Activated T-cell treated with anti-CD3 and anti-CD28 coated beads for 4 hours (primary cell): ENCODE measurements around the gene PIK3IP1.

Experiments used
- DNase-seq: peaks from one replicate; pipeline ENCODE4 v3.0.0-alpha.2; 2020

PIK3IP1 gene

DNA sequence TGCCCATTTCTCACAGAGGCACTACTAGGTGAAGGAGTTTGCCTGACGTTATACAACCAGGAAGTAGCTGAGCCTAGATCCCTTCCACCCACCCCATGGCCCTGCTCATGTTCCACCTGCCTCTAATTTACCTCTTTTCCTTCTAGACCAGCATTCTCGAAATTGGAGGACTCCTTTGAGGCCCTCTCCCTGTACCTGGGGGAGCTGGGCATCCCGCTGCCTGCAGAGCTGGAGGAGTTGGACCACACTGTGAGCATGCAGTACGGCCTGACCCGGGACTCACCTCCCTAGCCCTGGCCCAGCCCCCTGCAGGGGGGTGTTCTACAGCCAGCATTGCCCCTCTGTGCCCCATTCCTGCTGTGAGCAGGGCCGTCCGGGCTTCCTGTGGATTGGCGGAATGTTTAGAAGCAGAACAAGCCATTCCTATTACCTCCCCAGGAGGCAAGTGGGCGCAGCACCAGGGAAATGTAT is 14.1 kb downstream of the PIK3IP1 start:
- no peak for DNase-seq

GRCh38 chr22:31277741-31278140 is 14.5 kb downstream of the PIK3IP1 start:
- no peak for DNase-seq

- DNase-seq = no peak
Measured at GRCh38 chr22:31276426-31277167, 15.7 kb downstream of the PIK3IP1 start.

DNA sequence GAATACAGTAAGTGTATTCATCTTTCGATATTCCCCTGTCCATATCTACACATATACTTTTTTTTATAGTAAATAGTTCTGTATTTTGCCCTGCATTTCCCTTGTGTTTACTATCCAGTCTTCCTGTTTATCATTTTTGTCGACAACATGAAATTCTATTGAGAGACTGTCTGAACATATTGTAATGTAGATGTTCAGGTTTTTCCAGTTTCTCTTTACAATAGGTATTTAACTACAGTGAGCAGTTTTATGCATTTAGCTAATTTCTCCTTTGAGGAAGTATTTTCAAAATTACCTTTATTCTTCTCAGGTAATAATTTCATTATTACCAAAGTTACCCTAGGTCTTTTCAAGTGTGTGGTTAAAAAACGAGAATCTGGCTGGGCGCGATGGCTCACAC is 16.7 kb downstream of the PIK3IP1 start:
- DNase-seq = no peak

DNA sequence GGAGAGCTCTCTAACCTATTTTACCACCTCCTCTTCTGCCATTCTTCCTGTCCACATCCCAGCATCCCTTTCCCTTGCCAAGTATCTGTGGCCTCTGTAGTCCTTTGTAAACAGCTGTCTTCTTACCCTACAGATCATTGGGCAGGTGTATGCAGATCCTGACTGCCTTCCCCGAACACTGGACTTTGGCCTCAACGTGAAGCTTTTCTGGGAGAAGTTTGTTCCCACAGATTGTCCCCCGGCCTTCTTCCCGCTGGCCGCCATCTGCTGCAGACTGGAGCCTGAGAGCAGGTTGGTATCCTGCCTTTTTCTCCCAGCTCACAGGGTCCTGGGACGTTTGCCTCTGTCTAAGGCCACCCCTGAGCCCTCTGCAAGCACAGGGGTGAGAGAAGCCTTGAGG is 17.3 kb downstream of the PIK3IP1 start:
- no peak for DNase-seq

- DNase-seq = no peak
Measured at GRCh38 chr22:31274017-31274416, 18.3 kb downstream of the PIK3IP1 start.

DNA sequence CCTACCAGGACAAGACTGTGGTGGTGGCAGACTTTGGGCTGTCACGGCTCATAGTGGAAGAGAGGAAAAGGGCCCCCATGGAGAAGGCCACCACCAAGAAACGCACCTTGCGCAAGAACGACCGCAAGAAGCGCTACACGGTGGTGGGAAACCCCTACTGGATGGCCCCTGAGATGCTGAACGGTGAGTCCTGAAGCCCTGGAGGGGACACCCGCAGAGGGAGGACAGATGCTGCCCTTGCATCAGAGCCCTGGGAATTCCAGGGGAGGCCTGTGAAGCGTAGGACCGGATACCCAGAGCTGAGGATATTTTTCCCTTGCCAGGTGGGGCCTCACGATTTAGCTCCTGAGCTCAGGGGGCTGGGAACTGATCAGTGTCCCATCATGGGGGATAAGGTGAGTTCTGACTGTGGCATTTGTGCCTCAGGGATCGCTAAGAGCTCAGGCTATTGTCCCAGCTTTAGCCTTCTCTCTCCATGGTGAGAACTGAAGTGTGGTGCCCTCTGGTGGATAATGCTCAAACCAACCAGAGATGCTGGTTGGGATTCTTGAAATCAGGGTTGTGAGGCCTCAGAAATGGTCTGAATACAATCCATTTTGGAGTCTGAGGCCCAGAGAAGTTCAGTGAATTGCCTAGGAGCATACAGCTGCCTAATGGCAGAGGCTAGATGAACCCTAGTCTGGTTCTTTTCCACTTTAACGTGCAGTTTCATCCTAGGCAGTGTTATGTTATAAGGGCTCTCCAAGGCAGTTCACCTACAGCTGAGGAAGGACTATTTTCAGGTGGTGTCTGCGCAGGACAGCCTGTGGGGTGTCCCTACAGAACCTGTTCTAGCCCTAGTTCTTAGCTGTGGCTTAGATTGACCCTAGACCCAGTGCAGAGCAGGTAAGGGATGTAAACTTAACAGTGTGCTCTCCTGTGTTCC is 19.5 kb downstream of the PIK3IP1 start:
- peak; percentile 51 for DNase-seq

DNA sequence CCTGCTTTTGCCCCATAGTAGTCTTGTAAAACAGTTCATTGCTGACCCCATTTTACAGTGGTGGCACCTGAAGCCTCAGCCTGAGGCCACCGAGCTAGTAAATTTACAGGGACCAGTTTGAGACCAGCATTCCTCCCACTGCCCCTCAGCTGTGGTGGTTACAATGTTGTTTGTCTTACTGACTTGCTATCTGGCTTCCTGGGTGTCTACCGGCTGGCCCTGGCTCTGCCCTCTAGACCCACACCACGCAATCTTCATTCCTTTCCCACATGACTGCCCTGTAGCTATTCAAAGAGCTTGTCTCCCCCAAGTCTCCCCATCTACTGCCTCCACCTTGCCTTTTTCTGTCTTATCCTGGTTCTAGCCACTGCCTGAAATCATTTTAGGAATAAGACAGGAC is 20.8 kb downstream of the PIK3IP1 start:
- DNase-seq = no peak

GRCh38 chr22:31271026-31271425 is 21.3 kb downstream of the PIK3IP1 start:
- DNase-seq = no peak

DNA sequence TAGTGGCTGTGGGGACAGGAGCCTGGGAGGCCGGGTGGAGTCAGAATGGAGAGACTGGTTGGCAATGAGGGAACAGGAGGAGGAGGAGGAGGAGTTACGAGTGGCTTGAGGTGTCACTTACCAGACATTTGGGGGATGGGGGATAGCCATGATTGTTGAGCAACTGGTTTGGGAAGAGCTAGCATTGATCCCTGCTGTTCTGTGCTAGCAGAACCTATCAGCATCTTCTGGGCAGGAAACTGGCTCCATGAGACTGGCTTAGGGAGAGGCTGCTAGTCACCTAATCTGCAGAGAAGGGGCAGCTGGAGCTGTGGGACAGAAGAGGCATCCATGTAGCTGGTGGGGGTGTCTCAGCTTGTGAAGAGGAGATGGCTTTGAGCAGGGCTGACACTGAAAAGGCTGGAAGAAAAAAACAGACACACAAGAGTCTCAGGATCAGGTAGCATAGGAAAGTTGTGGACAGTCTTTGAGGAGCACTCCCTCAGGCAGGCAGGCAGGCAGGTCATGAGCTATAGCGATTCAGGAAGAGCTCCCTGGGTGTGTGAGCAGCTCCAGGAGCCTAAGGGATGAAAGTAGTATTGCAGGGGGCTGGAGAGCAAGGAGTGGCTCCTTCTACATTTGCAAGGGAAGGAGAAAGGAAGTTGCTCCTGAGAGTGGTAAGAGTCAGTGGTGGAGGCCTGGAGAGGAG is 22.3 kb downstream of the PIK3IP1 start:
- no peak for DNase-seq

DNA sequence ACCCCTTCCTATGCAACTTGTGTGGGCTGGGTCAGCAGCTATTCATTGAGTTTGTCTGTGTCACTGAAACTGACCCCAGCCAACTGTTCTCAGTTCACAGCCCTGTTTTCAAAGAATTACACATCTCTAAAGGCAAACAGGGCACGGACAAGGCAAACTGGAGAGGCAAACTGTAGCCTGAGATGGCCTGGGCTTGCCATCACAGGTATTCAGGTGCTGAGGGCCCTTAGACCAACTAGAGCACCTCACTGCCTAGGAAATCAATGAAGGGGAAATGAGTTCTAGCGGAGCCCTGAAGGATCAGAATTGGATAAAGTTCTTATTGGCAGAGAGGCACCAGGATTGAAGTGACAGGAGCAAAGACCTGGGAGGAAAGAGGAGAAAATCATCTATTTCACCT is 24.0 kb downstream of the PIK3IP1 start:
- DNase-seq = no peak

GRCh38 chr22:31263896-31264640 is 28.2 kb downstream of the PIK3IP1 start:
- DNase-seq = no peak

GRCh38 chr22:31262312-31263133 is 29.8 kb downstream of the PIK3IP1 start:
- no peak for DNase-seq

GRCh38 chr22:31260474-31260856 is 31.8 kb downstream of the PIK3IP1 start:
- DNase-seq = no peak

DNA sequence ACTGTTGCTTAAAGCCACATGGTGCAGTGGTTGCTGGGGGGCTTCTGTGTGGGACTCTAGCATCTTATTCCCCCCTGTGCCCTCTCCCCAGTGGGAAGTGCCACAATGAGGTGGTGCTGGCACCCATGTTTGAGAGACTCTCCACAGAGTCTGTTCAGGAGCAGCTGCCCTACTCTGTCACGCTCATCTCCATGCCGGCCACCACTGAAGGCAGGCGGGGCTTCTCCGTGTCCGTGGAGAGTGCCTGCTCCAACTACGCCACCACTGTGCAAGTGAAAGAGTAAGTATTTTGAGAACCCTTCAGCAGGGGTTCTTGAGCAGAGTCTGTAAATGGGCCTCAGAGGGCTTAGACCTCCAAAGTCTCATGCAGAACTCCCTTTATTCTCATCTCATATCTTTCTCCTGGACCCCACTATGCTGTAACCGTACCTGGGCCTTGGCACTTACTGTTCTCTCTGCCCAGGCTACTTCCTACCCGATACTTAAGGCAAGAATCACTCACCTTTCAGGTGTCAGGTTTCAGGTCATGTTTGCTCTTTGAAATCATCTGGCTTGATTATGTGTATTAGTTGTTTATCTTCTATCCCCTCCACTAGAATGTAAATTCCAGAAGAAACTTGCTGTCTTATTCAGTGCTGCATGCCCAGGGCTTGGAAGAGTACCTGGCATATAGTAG is 32.4 kb downstream of the PIK3IP1 start:
- no peak for DNase-seq

DNA sequence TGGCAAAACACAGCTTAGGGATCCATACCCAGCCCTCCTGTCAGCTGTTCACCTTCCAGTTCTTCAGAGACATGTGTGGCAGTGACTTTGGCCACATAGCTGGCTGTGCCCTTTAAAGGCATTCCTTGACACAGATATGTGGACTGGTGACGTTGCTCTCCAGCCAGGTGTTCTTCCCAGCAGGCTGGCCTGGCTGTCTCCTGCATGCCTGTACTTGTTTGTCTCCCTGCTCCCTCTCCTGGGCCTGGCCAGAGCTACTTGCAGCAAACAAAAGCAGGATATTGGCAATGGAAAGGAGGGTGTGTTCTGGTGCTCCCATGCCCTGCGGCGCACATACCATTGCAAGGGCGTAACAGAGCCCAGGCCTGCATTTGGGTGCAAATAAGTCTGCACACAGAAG is 38.3 kb downstream of the PIK3IP1 start:
- DNase-seq = no peak

DNA sequence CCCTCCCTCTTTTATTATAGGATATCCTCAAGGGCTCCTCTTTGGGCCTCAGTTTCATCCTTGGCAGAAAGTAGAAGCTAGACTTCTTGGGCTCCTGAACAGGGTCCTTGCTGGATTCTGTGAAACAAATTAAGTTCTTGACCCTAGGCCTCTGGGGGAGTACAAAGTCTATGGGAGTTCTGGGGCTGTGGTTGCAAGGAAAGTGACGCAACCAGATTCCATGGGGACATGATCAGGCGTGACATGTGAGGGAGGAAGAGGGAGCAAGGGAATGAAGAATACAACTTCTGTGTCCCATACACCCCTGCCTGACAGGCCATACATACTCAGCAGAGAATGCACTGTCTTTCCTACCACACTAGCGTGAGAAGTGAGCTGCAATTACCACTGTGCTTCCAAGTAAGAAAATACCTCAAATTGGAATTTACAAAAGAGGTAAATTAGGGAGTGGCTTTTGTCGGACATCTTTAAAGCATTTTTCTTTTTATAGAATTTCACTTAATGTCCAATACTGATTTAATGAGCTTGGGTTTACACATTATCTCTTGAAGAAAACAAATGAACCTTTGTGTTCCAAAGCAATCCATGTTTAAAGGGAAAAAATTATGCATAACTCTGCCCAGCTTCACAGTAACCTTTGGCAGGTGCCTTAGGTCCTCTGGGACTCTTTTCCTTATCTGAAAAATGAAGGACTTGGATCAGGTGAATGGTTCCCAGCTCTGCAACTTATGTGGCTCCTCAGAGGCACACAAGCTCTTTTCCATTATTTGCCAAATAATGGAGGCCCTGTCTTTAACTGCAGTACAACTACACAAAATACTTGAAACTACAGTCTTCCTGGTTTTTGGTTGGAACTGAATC is 41.3 kb downstream of the PIK3IP1 start:
- no peak for DNase-seq

DNA sequence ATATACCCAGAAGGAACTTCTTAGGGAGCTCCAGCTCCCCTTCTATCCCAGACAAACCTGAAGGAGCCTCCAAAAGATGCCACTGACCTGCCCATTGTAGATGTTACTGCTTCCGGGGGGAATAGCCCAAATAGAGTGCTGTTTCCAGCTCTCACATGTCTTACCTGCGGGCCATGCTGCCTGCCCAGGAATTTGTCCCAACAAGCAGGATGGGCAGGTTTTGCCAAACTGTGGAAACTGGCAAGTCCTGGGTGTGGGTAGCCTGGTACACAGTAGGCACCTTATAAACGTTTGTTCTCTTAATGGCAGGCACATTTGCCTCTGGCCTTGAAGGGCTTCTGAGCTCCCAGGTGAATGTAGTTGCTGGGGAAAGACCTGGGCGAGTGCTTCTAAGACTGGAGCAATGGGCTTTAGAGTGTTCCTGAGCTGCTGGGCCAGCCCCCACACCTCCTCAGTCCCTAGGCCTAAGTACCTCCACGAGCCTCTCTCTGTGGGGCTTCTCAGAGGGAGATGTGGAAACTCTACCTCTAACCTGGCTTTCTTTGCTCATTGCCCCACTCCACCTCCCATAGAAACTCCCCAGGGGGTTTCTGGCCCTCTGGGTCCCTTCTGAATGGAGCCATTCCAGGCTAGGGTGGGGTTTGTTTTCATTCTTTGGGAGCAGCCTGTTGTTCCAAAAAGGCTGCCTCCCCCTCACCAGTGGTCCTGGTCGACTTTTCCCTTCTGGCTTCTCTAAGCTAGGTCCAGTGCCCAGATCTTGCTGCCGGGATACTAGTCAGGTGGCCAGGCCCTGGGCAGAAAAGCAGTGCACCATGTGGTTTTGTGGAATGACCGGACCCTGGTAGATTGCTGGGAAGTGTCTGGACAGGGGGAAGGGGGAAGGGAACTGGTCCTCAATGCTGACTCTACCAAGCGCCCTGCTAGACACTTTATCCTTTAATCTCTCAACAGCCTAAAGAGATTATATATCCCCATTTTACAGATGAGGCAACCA is 43.0 kb downstream of the PIK3IP1 start:
- DNase-seq = no peak
